ENCODE results near the gene ANGEL2.

Gene ANGEL2

GRCh38 chr1:212945056-212945455 lies 70.6 kb downstream of the ANGEL2 start:
- no peak for DNase-seq (ENCODE audit: extremely low spot score)
- CTCF ChIA-PET = no interaction called here
- POLR2A ChIA-PET = no interaction called here
- TF ChIP-seq BHLHE40 (IDR thresholded peaks at IDR 0.05; ENCODE audit: borderline replicate concordance) (no peak), FOXM1 (IDR thresholded peaks at IDR 0.05; ENCODE audit: borderline replicate concordance) (no peak), TARDBP (IDR thresholded peaks at IDR 0.05) (no peak), ELF4 (IDR thresholded peaks at IDR 0.05) (no peak), NFRKB (IDR thresholded peaks at IDR 0.05) (no peak)

GRCh38 chr1:212944229-212944901 lies 71.3 kb downstream of the ANGEL2 start:
- DNase-seq (ENCODE audit: extremely low spot score) = no peak
- POLR2A ChIA-PET = no interaction called here
- CTCF ChIA-PET = no interaction called here
- TF ChIP-seq PKNOX1 (IDR thresholded peaks at IDR 0.05) (no peak), ELF4 (IDR thresholded peaks at IDR 0.05) (no peak), HDGF (IDR thresholded peaks at IDR 0.05; ENCODE audit: borderline replicate concordance) (no peak), BHLHE40 (IDR thresholded peaks at IDR 0.05; ENCODE audit: borderline replicate concordance) (no peak), FOXM1 (IDR thresholded peaks at IDR 0.05; ENCODE audit: borderline replicate concordance) (no peak), LEF1 (IDR thresholded peaks at IDR 0.05; ENCODE audit: borderline replicate concordance) (no peak), L3MBTL2 (conservative IDR thresholded peaks at IDR 0.05) (no peak), SP1 (IDR thresholded peaks at IDR 0.05) (no peak), FOXA1 (IDR thresholded peaks at IDR 0.05) (no peak), ZNF384 (IDR thresholded peaks at IDR 0.05) (no peak), CTBP1 (IDR thresholded peaks at IDR 0.05; ENCODE audit: borderline replicate concordance) (no peak), NFRKB (IDR thresholded peaks at IDR 0.05) (no peak), TARDBP (IDR thresholded peaks at IDR 0.05) (no peak), SUZ12 (IDR thresholded peaks at IDR 0.05) (no peak), ARNT (IDR thresholded peaks at IDR 0.05) (no peak), FOXK2 (IDR thresholded peaks at IDR 0.05) (no peak)

- POLR2A ChIA-PET = no interaction called here
- CTCF ChIA-PET = no interaction called here
- TF ChIP-seq BHLHE40 (IDR thresholded peaks at IDR 0.05; ENCODE audit: borderline replicate concordance) (no peak), FOXA1 (IDR thresholded peaks at IDR 0.05) (no peak), LEF1 (IDR thresholded peaks at IDR 0.05; ENCODE audit: borderline replicate concordance) (no peak), FOXM1 (IDR thresholded peaks at IDR 0.05; ENCODE audit: borderline replicate concordance) (no peak), FOXK2 (IDR thresholded peaks at IDR 0.05) (no peak), HDGF (IDR thresholded peaks at IDR 0.05; ENCODE audit: borderline replicate concordance) (no peak), CTBP1 (IDR thresholded peaks at IDR 0.05; ENCODE audit: borderline replicate concordance) (no peak), SP1 (IDR thresholded peaks at IDR 0.05) (no peak), L3MBTL2 (conservative IDR thresholded peaks at IDR 0.05) (no peak), PKNOX1 (IDR thresholded peaks at IDR 0.05) (no peak), SUZ12 (IDR thresholded peaks at IDR 0.05) (no peak), ZNF384 (IDR thresholded peaks at IDR 0.05) (no peak), ARNT (IDR thresholded peaks at IDR 0.05) (no peak)
- DNase-seq (ENCODE audit: extremely low spot score) = no peak
These were observed 72.3 kb downstream of the ANGEL2 start for GRCh38 chr1:212943393-212943710.

- TF ChIP-seq FOXK2 (IDR thresholded peaks at IDR 0.05) (no peak), SP1 (IDR thresholded peaks at IDR 0.05) (no peak), SUZ12 (IDR thresholded peaks at IDR 0.05) (no peak), LEF1 (IDR thresholded peaks at IDR 0.05; ENCODE audit: borderline replicate concordance) (no peak), FOXA1 (IDR thresholded peaks at IDR 0.05) (no peak), ARNT (IDR thresholded peaks at IDR 0.05) (no peak), HDGF (IDR thresholded peaks at IDR 0.05; ENCODE audit: borderline replicate concordance) (no peak), ELF4 (IDR thresholded peaks at IDR 0.05) (no peak), BHLHE40 (IDR thresholded peaks at IDR 0.05; ENCODE audit: borderline replicate concordance) (no peak), PKNOX1 (IDR thresholded peaks at IDR 0.05) (no peak), TARDBP (IDR thresholded peaks at IDR 0.05) (no peak), FOXM1 (IDR thresholded peaks at IDR 0.05; ENCODE audit: borderline replicate concordance) (no peak), ZNF384 (IDR thresholded peaks at IDR 0.05) (no peak), NFRKB (IDR thresholded peaks at IDR 0.05) (no peak), CTBP1 (IDR thresholded peaks at IDR 0.05; ENCODE audit: borderline replicate concordance) (no peak), L3MBTL2 (conservative IDR thresholded peaks at IDR 0.05) (no peak)
- POLR2A ChIA-PET = no interaction called here
- DNase-seq (ENCODE audit: extremely low spot score) = no peak
- CTCF ChIA-PET = no interaction called here
These were observed 72.8 kb downstream of the ANGEL2 start for GRCh38 chr1:212942679-212943392.

All from HEK293T (cell line).